Nephron (organoid): ENCODE results near the gene HOXB9.
A peak's percentile ranks its signal among the peaks of the same experiment; 100 is the strongest.

Source experiments
- H3K27ac Mint-ChIP-seq, 3 experiments: 2 replicates each; pipeline ENCODE4 v1.8.0; 2020; ENCODE audit warnings: mixed read lengths in 3 of 3, mild to moderate bottlenecking in 2 of 3, moderate library complexity in 1 of 3
- H3K27me3 Mint-ChIP-seq: 2 replicates; pipeline ENCODE4 v1.8.0; 2021; ENCODE audit warnings: low read depth, mild to moderate bottlenecking, moderate library complexity, mixed read lengths
- H3K36me3 Mint-ChIP-seq: 2 replicates; pipeline ENCODE4 v1.8.0; 2020; ENCODE audit warnings: low read depth, mixed read lengths
- H3K4me1 Mint-ChIP-seq: 2 replicates; pipeline ENCODE4 v1.8.0; 2020; ENCODE audit warnings: mixed read lengths
- H3K4me3 Mint-ChIP-seq, 3 experiments: 2 replicates each; pipeline ENCODE4 v1.8.0; 2020; ENCODE audit warnings: mild to moderate bottlenecking in 3 of 3, mixed read lengths in 3 of 3, moderate library complexity in 2 of 3
- H3K9me3 Mint-ChIP-seq: 2 replicates; pipeline ENCODE4 v1.8.0; 2020; ENCODE audit warnings: mixed read lengths
- CTCF ChIP-seq, 3 experiments: fragments of 200-600 bp; sonication (generic); IDR thresholded peaks; one replicate each; pipeline ENCODE4 v1.5.0; 2021; ENCODE audit warnings: antibody characterized with exemption in 3 of 3; ENCODE audit not compliant: unreplicated experiment in 3 of 3

HOXB9 gene

GRCh38 chr17:48576479-48577309 is 49.5 kb downstream of the HOXB9 start:
- no peak for TF ChIP-seq CTCF (IDR thresholded peaks at IDR 0.05; ENCODE audit: unreplicated experiment in 3 of 3)
- peak overlapping the region; percentile 85 to 94 (median 93) for H3K4me3 Mint-ChIP-seq
- peaks cover 86% of the 10 kb centered on the region for H3K4me1 Mint-ChIP-seq
- H3K9me3 Mint-ChIP-seq, result no peaks in the 10 kb centered on the region
- H3K27me3 Mint-ChIP-seq, result peaks cover 68% of the 10 kb centered on the region
- H3K36me3 Mint-ChIP-seq, result peaks cover 30% of the 10 kb centered on the region
- H3K27ac Mint-ChIP-seq, result peak overlapping the region in 1 of 3 experiments; percentile 98

- Mint-ChIP-seq H3K27me3 (peaks cover 68% of the 10 kb centered on the region), H3K9me3 (no peaks in the 10 kb centered on the region), H3K4me1 (peaks cover 89% of the 10 kb centered on the region), H3K36me3 (peaks cover 37% of the 10 kb centered on the region), H3K27ac (no peak overlapping the region), H3K4me3 (peak overlapping the region; percentile 71 to 82 (median 80))
- no peak for TF ChIP-seq CTCF (IDR thresholded peaks at IDR 0.05; ENCODE audit: unreplicated experiment in 3 of 3)
Measured at GRCh38 chr17:48575673-48576478, 50.3 kb downstream of the HOXB9 start.

- Mint-ChIP-seq H3K4me1 (peaks cover 89% of the 10 kb centered on the region), H3K4me3 (peak overlapping the region in 2 of 3 experiments; percentile 71 to 80), H3K27ac (no peak overlapping the region), H3K9me3 (no peaks in the 10 kb centered on the region), H3K27me3 (peaks cover 63% of the 10 kb centered on the region), H3K36me3 (peaks cover 37% of the 10 kb centered on the region)
- no peak for TF ChIP-seq CTCF (IDR thresholded peaks at IDR 0.05; ENCODE audit: unreplicated experiment in 3 of 3)
Measured at GRCh38 chr17:48575066-48575582, 51.0 kb downstream of the HOXB9 start.

GRCh38 chr17:48574505-48575065 is 51.6 kb downstream of the HOXB9 start:
- H3K4me1 Mint-ChIP-seq, result peaks cover 84% of the 10 kb centered on the region
- H3K27ac Mint-ChIP-seq, result no peak overlapping the region
- peaks cover 37% of the 10 kb centered on the region for H3K36me3 Mint-ChIP-seq
- TF ChIP-seq CTCF (IDR thresholded peaks at IDR 0.05; ENCODE audit: unreplicated experiment in 3 of 3), result no peak
- no peaks in the 10 kb centered on the region for H3K9me3 Mint-ChIP-seq
- H3K27me3 Mint-ChIP-seq, result peaks cover 60% of the 10 kb centered on the region
- H3K4me3 Mint-ChIP-seq, result peak overlapping the region in 2 of 3 experiments; percentile 71 to 80

GRCh38 chr17:48571826-48572417 is 54.2 kb downstream of the HOXB9 start:
- peaks cover 26% of the 10 kb centered on the region for H3K36me3 Mint-ChIP-seq
- H3K9me3 Mint-ChIP-seq, result no peaks in the 10 kb centered on the region
- H3K27me3 Mint-ChIP-seq, result peaks cover 45% of the 10 kb centered on the region
- H3K4me1 Mint-ChIP-seq, result peaks cover 61% of the 10 kb centered on the region
- peak overlapping the region in 2 of 3 experiments; percentile 46 to 75 for H3K4me3 Mint-ChIP-seq
- H3K27ac Mint-ChIP-seq, result no peak overlapping the region
- no peak for TF ChIP-seq CTCF (IDR thresholded peaks at IDR 0.05; ENCODE audit: unreplicated experiment in 3 of 3)
